Femur (tissue), 1 donor: ENCODE measurements around the gene WRAP73.

Experiments used
- DNase-seq: peaks from one replicate; pipeline ENCODE4 v3.0.0-alpha.2; 2017

WRAP73 gene

GRCh38 chr1:3645666-3646355, 4.1 kb downstream of the WRAP73 start:
- DNase-seq, result no peak

- DNase-seq, result no peak
Observed at GRCh38 chr1:3645247-3645646, 4.7 kb downstream of the WRAP73 start.

GRCh38 chr1:3644273-3644672, 5.6 kb downstream of the WRAP73 start:
- no peak for DNase-seq

- no peak for DNase-seq
Observed at GRCh38 chr1:3642919-3643675, 6.8 kb downstream of the WRAP73 start.

- no peak for DNase-seq
Observed at GRCh38 chr1:3641816-3642215, 8.1 kb downstream of the WRAP73 start.

GRCh38 chr1:3641046-3641760, 8.7 kb downstream of the WRAP73 start:
- DNase-seq, result no peak

- no peak for DNase-seq
Observed at GRCh38 chr1:3640121-3640837, 9.6 kb downstream of the WRAP73 start.

GRCh38 chr1:3639397-3639911, 10.4 kb downstream of the WRAP73 start:
- no peak for DNase-seq

- DNase-seq, result no peak
Observed at GRCh38 chr1:3638676-3639075, 11.2 kb downstream of the WRAP73 start.

GRCh38 chr1:3638027-3638426, 11.9 kb downstream of the WRAP73 start:
- DNase-seq, result no peak

GRCh38 chr1:3636531-3636930, 13.4 kb downstream of the WRAP73 start:
- no peak for DNase-seq

GRCh38 chr1:3636080-3636479, 13.8 kb downstream of the WRAP73 start:
- no peak for DNase-seq

GRCh38 chr1:3634059-3634800, 15.7 kb downstream of the WRAP73 start:
- DNase-seq, result no peak

- no peak for DNase-seq
Observed at GRCh38 chr1:3633344-3634058, 16.4 kb downstream of the WRAP73 start.

GRCh38 chr1:3632716-3633343, 17.1 kb downstream of the WRAP73 start:
- no peak for DNase-seq

GRCh38 chr1:3632298-3632697, 17.6 kb downstream of the WRAP73 start:
- no peak for DNase-seq

- no peak for DNase-seq
Observed at GRCh38 chr1:3631320-3632260, 18.3 kb downstream of the WRAP73 start.

GRCh38 chr1:3630914-3631313, 19.0 kb downstream of the WRAP73 start:
- no peak for DNase-seq

GRCh38 chr1:3630161-3630611, 19.7 kb downstream of the WRAP73 start:
- DNase-seq, result no peak
